HUES6 (cell line): ENCODE data around the gene RPTOR.
A peak's percentile ranks its signal among the peaks of the same experiment; 100 is the strongest.

ENCODE experiments used
- H3K27ac ChIP-seq: 2 replicates; pipeline ENCODE4 v1.7.0; 2013; ENCODE audit warnings: low read depth, mild to moderate bottlenecking, low read length, inconsistent platforms
- H3K27me3 ChIP-seq: 2 replicates; pipeline ENCODE4 v1.6.1; 2013; ENCODE audit warnings: low read length; ENCODE audit not compliant: control insufficient read depth, insufficient read depth
- H3K36me3 ChIP-seq: 2 replicates; pipeline ENCODE4 v1.6.1; 2013; ENCODE audit warnings: low read length; ENCODE audit not compliant: control insufficient read depth, insufficient read depth
- H3K4me1 ChIP-seq: 2 replicates; pipeline ENCODE4 v1.6.1; 2013; ENCODE audit warnings: low read length; ENCODE audit not compliant: control insufficient read depth, insufficient read depth
- H3K4me3 ChIP-seq: 2 replicates; pipeline ENCODE4 v1.5.1; 2013; ENCODE audit warnings: low read depth, low read length
- H3K9ac ChIP-seq: one replicate; pipeline ENCODE4 v1.6.1; 2013; ENCODE audit warnings: mild to moderate bottlenecking, low read length
- H3K9me3 ChIP-seq: 2 replicates; pipeline ENCODE4 v1.6.1; 2013; ENCODE audit warnings: low read depth, low read length; ENCODE audit not compliant: control insufficient read depth, insufficient read depth

Gene RPTOR

GRCh38 chr17:80544655-80545498 is at the start of gene RPTOR:
Gene RPTOR, plus strand, starts transcription at chr17:80544838. Its CDS starts 792 bp downstream, at chr17:80545630.
- H3K27me3 ChIP-seq, result peaks cover 17% of the 10 kb centered on the region; the same call in 1 of the 2 replicates
- H3K4me3 ChIP-seq, result peak within 1 kb of the TSS; percentile 88
- peaks cover 11% of the 10 kb centered on the region for H3K4me1 ChIP-seq
- H3K9ac ChIP-seq, result peak within 1 kb of the TSS; percentile 94
- H3K27ac ChIP-seq, result peak within 1 kb of the TSS; percentile 60
- no peaks in the 10 kb centered on the region; the same call in 1 of the 2 replicates for H3K36me3 ChIP-seq
- no peaks in the 10 kb centered on the region for H3K9me3 ChIP-seq

GRCh38 chr17:80497726-80498241 is 46.9 kb upstream of the RPTOR start:
- Histone ChIP-seq H3K36me3 (no peaks in the 10 kb centered on the region), H3K27ac (no peak overlapping the region), H3K4me1 (no peaks in the 10 kb centered on the region), H3K9me3 (no peaks in the 10 kb centered on the region), H3K27me3 (peaks cover 59% of the 10 kb centered on the region; the same call in 1 of the 2 replicates), H3K4me3 (no peak overlapping the region), H3K9ac (no peak overlapping the region)

- no peak overlapping the region for H3K9ac ChIP-seq
- no peak overlapping the region for H3K27ac ChIP-seq
- H3K4me1 ChIP-seq, result no peaks in the 10 kb centered on the region
- peaks cover 53% of the 10 kb centered on the region; the same call in 1 of the 2 replicates for H3K27me3 ChIP-seq
- no peak overlapping the region for H3K4me3 ChIP-seq
- H3K36me3 ChIP-seq, result no peaks in the 10 kb centered on the region
- H3K9me3 ChIP-seq, result no peaks in the 10 kb centered on the region
Observed at GRCh38 chr17:80498242-80498919, 46.3 kb upstream of the RPTOR start.

GRCh38 chr17:80498920-80499410 is 45.7 kb upstream of the RPTOR start:
- H3K4me3 ChIP-seq, result no peak overlapping the region

GRCh38 chr17:80499560-80499959 is 45.1 kb upstream of the RPTOR start:
- Histone ChIP-seq H3K27me3 (peaks cover 49% of the 10 kb centered on the region), H3K4me1 (no peaks in the 10 kb centered on the region), H3K36me3 (no peaks in the 10 kb centered on the region), H3K9ac (no peak overlapping the region), H3K4me3 (no peak overlapping the region), H3K9me3 (no peaks in the 10 kb centered on the region), H3K27ac (no peak overlapping the region)

More at GRCh38 chr17:80498920-80499410, 45.7 kb upstream of the RPTOR start:
- H3K36me3 ChIP-seq, result no peaks in the 10 kb centered on the region
- no peak overlapping the region for H3K27ac ChIP-seq
- H3K27me3 ChIP-seq, result peaks cover 49% of the 10 kb centered on the region; the same call in 1 of the 2 replicates
- H3K4me1 ChIP-seq, result no peaks in the 10 kb centered on the region
- H3K9ac ChIP-seq, result no peak overlapping the region
- no peaks in the 10 kb centered on the region for H3K9me3 ChIP-seq

GRCh38 chr17:80499961-80500665 is 44.5 kb upstream of the RPTOR start:
- Histone ChIP-seq H3K4me1 (no peaks in the 10 kb centered on the region), H3K36me3 (no peaks in the 10 kb centered on the region), H3K9me3 (no peaks in the 10 kb centered on the region), H3K4me3 (no peak overlapping the region), H3K27ac (no peak overlapping the region), H3K9ac (no peak overlapping the region), H3K27me3 (peaks cover 49% of the 10 kb centered on the region)

GRCh38 chr17:80501741-80502577 is 42.7 kb upstream of the RPTOR start:
- Histone ChIP-seq H3K36me3 (no peaks in the 10 kb centered on the region), H3K4me1 (no peaks in the 10 kb centered on the region), H3K4me3 (no peak overlapping the region), H3K27me3 (peaks cover 53% of the 10 kb centered on the region), H3K27ac (no peak overlapping the region), H3K9me3 (no peaks in the 10 kb centered on the region), H3K9ac (no peak overlapping the region)

- Histone ChIP-seq H3K27me3 (peaks cover 53% of the 10 kb centered on the region), H3K4me3 (no peak overlapping the region), H3K4me1 (no peaks in the 10 kb centered on the region), H3K9me3 (no peaks in the 10 kb centered on the region), H3K36me3 (no peaks in the 10 kb centered on the region), H3K9ac (no peak overlapping the region), H3K27ac (no peak overlapping the region)
Observed at GRCh38 chr17:80502578-80502877, 42.1 kb upstream of the RPTOR start.

DNA sequence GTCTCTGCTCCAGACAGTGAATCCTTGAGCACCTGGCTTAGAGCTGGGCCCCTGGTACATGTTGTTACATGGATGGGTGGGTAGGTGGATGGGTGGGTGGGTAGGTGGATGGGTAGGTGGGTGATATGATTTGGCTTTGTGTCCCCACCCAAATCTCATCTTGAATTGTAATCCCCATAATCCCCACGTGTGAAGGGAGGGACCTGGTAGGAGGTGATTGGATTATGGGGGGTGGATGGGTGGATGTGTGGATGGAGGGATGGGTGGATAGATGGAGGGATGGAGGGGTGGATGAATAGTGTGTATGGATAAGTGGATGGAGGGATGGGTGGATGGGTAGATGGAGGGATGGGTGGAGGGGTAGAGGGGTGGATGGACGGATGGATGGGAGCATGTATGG is 41.6 kb upstream of the RPTOR start:
- H3K27ac ChIP-seq, result no peak overlapping the region
- no peaks in the 10 kb centered on the region for H3K9me3 ChIP-seq
- H3K4me3 ChIP-seq, result no peak overlapping the region
- no peak overlapping the region for H3K9ac ChIP-seq
- H3K36me3 ChIP-seq, result no peaks in the 10 kb centered on the region
- no peaks in the 10 kb centered on the region for H3K4me1 ChIP-seq
- peaks cover 53% of the 10 kb centered on the region for H3K27me3 ChIP-seq

GRCh38 chr17:80503921-80504320 is 40.7 kb upstream of the RPTOR start:
- no peak overlapping the region for H3K4me3 ChIP-seq
- H3K36me3 ChIP-seq, result no peaks in the 10 kb centered on the region
- no peak overlapping the region for H3K27ac ChIP-seq
- H3K27me3 ChIP-seq, result peaks cover 58% of the 10 kb centered on the region
- no peaks in the 10 kb centered on the region for H3K9me3 ChIP-seq
- no peak overlapping the region for H3K9ac ChIP-seq
- H3K4me1 ChIP-seq, result no peaks in the 10 kb centered on the region
